CD14-positive monocyte (primary cell): ENCODE results near the gene ITPR1. TPM values are rescaled to one million over a fixed set of nuclear protein-coding genes. Genes with fewer than 3 reads are reported as not detected.
A peak's percentile ranks its signal among the peaks of the same experiment; 100 is the strongest.

Experiments used
- DNase-seq, 3 donors: peaks; one replicate each; pipeline ENCODE4 v3.0.0-alpha.2; 2011 to 2022
- H2AFZ ChIP-seq: 2 replicates; pipeline ENCODE4 v1.6.0; 2012; ENCODE audit warnings: mild to moderate bottlenecking, low read depth, low read length, inconsistent platforms; ENCODE audit not compliant: insufficient read depth, poor library complexity, severe bottlenecking
- H3K27ac ChIP-seq, 2 donors: 1 replicate in 1 of 2; 2 replicates in 1 of 2; pipeline ENCODE4 v1.5.1; 2012 to 2013; ENCODE audit warnings: low read length in 2 of 2, control low read depth in 1 of 2, inconsistent platforms in 1 of 2, low read depth in 1 of 2, mild to moderate bottlenecking in 1 of 2
- H3K27me3 ChIP-seq, 2 donors: one replicate each; pipeline versions ENCODE4 v1.6.0 to v1.6.1; 2011 to 2013; ENCODE audit warnings: low read length in 2 of 2; ENCODE audit not compliant: control insufficient read depth in 2 of 2, insufficient read depth in 2 of 2
- H3K36me3 ChIP-seq, 2 donors: replicated peaks in 1 of 2; 1 replicate in 1 of 2; 2 replicates in 1 of 2; pipeline versions ENCODE4 v1.5.1 to v1.6.1; 2012 to 2013; ENCODE audit warnings: low read length in 2 of 2, control low read depth in 1 of 2, inconsistent platforms in 1 of 2, mild to moderate bottlenecking in 1 of 2; ENCODE audit not compliant: insufficient read depth in 2 of 2, control insufficient read depth in 1 of 2
- H3K4me1 ChIP-seq, 2 donors: 1 replicate in 1 of 2; 2 replicates in 1 of 2; pipeline versions ENCODE4 v1.5.1 to v1.6.1; 2012 to 2013; ENCODE audit warnings: low read length in 2 of 2, control low read depth in 1 of 2, inconsistent platforms in 1 of 2, mild to moderate bottlenecking in 1 of 2, moderate library complexity in 1 of 2; ENCODE audit not compliant: insufficient read depth in 2 of 2, control insufficient read depth in 1 of 2
- H3K4me2 ChIP-seq: replicated peaks from 2 replicates; pipeline ENCODE3; 2012; ENCODE audit warnings: low read length, moderate library complexity, mild to moderate bottlenecking; ENCODE audit not compliant: poor library complexity, severe bottlenecking; ENCODE audit errors: extremely low read depth
- H3K4me3 ChIP-seq, 3 experiments: fragments of 200-600 bp in 1 of 3; sonication (generic) in 1 of 3; replicated peaks in 1 of 3; 1 replicate in 2 of 3; 2 replicates in 1 of 3; pipeline ENCODE4 v1.5.1; 2011 to 2013; ENCODE audit warnings: low read length in 3 of 3, mild to moderate bottlenecking in 3 of 3, control low read depth in 2 of 3, low read depth in 2 of 3, inconsistent platforms in 1 of 3, moderate library complexity in 1 of 3
- H3K79me2 ChIP-seq: 2 replicates; pipeline ENCODE4 v1.6.0; 2012; ENCODE audit warnings: mild to moderate bottlenecking, control low read depth, inconsistent platforms, low read length, moderate library complexity; ENCODE audit not compliant: insufficient read depth
- H3K9ac ChIP-seq: 2 replicates; pipeline ENCODE4 v1.6.0; 2017; ENCODE audit warnings: low read length, mild to moderate bottlenecking; ENCODE audit not compliant: insufficient read depth, poor library complexity, severe bottlenecking
- H3K9me3 ChIP-seq, 2 donors: replicated peaks in 1 of 2; 1 replicate in 1 of 2; 2 replicates in 1 of 2; pipeline versions ENCODE4 v1.5.1 to v1.6.1; 2012 to 2013; ENCODE audit warnings: low read length in 2 of 2, control low read depth in 1 of 2; ENCODE audit not compliant: control insufficient read depth in 1 of 2, insufficient read depth in 1 of 2
- H4K20me1 ChIP-seq: 2 replicates; pipeline ENCODE4 v1.6.0; 2012; ENCODE audit warnings: mild to moderate bottlenecking, low read length, control low read depth, moderate library complexity; ENCODE audit not compliant: insufficient read depth
- H3K27ac Mint-ChIP-seq, 7 donors: one replicate each; pipeline ENCODE4 v1.8.0; 2020; ENCODE audit warnings: mild to moderate bottlenecking in 7 of 7, mixed read lengths in 7 of 7, moderate library complexity in 6 of 7, inconsistent platforms in 2 of 7
- H3K27me3 Mint-ChIP-seq, 3 donors: one replicate each; pipeline ENCODE4 v1.8.0; 2021 to 2022; ENCODE audit warnings: low read depth in 3 of 3, mild to moderate bottlenecking in 3 of 3, mixed read lengths in 3 of 3, moderate library complexity in 3 of 3, inconsistent platforms in 1 of 3
- H3K36me3 Mint-ChIP-seq, 2 donors: one replicate each; pipeline ENCODE4 v1.8.0; 2020; ENCODE audit warnings: mixed read lengths in 2 of 2, inconsistent platforms in 1 of 2, mild to moderate bottlenecking in 1 of 2
- H3K4me1 Mint-ChIP-seq: one replicate; pipeline ENCODE4 v1.8.0; 2020; ENCODE audit warnings: mild to moderate bottlenecking, mixed read lengths
- H3K4me3 Mint-ChIP-seq, 2 donors: one replicate each; pipeline ENCODE4 v1.8.0; 2020; ENCODE audit warnings: mild to moderate bottlenecking in 2 of 2, mixed read lengths in 2 of 2, moderate library complexity in 1 of 2
- H3K9me3 Mint-ChIP-seq, 7 donors: one replicate each; pipeline ENCODE4 v1.8.0; 2020 to 2022; ENCODE audit warnings: mixed read lengths in 7 of 7, mild to moderate bottlenecking in 6 of 7, moderate library complexity in 6 of 7, inconsistent platforms in 2 of 7
- CTCF ChIP-seq: fragments of 200-600 bp; IDR thresholded peaks from one replicate; pipeline ENCODE4 v1.8.0; 2022; ENCODE audit warnings: antibody characterized with exemption, mild to moderate bottlenecking
- WGBS: methylation state at CpG from one replicate; pipeline ENCODE4 v1.1.5; 2013; ENCODE audit warnings: missing lambda C conversion rate; ENCODE audit not compliant: insufficient coverage; 5-methylcytosine and 5-hydroxymethylcytosine counted together
- intact Hi-C, 2 donors: fragments of 100-400 bp; cut with micrococcal nuclease; formaldehyde crosslinking; loops; one replicate each; pipeline versions ENCODE4 v1.15.0 to v1.15.1; 2023
- polyA plus RNA-seq, 3 donors: library from polyadenylated mRNA; depleted of rRNA in 1 of 3; unstranded in 2 of 3; stranded (reverse) in 1 of 3; fragments of 300-500 nt in 2 of 3; fragments of >200 nt in 1 of 3; fragmentation: Illumina TruSeq in 2 of 3; gene quantifications; 1 replicate in 2 of 3; 2 replicates in 1 of 3; pipeline ENCODE4 v1.2.3, GENCODE V29; 2012 to 2021

Gene ITPR1
- polyA plus RNA-seq, 3 donors, result 3.2 to 21.1 (median 7.1) TPM

GRCh38 chr3:4768021-4768420 is 274.9 kb downstream of the ITPR1 start:
- Histone ChIP-seq H3K9me3 (peaks cover 0 to 11% of the 10 kb centered on the region in 2 donors), H3K27ac (no peak overlapping the region), H4K20me1 (no peaks in the 10 kb centered on the region), H3K36me3 (peaks cover 46 to 94% of the 10 kb centered on the region in 2 donors), H3K4me3 (no peak overlapping the region), H3K79me2 (no peaks in the 10 kb centered on the region), H3K4me2 (no peak overlapping the region), H3K4me1 (no peaks in the 10 kb centered on the region), H3K9ac (no peak overlapping the region), H3K27me3 (no peaks in the 10 kb centered on the region), H2AFZ (no peak overlapping the region)
- intact Hi-C loops, result no loop called here
- 93% methylated on average over 4 of the region's 5 CpGs for WGBS
- Mint-ChIP-seq H3K4me3 (no peak overlapping the region), H3K27ac (no peak overlapping the region), H3K27me3 (peaks cover 0 to under 1% (median 0%) of the 10 kb centered on the region in 3 donors), H3K9me3 (peaks cover 8 to 18% (median 11%) of the 10 kb centered on the region in 7 donors), H3K4me1 (peaks cover 10% of the 10 kb centered on the region), H3K36me3 (peaks cover 71 to 86% of the 10 kb centered on the region in 2 donors)
- no peak for DNase-seq
- no peak for TF ChIP-seq CTCF

GRCh38 chr3:4768521-4768920 is 275.4 kb downstream of the ITPR1 start:
- H2AFZ ChIP-seq, result no peak overlapping the region
- no peak overlapping the region for H3K4me2 ChIP-seq
- no peaks in the 10 kb centered on the region for H4K20me1 ChIP-seq
- Mint-ChIP-seq H3K4me3 (no peak overlapping the region), H3K4me1 (peaks cover 10% of the 10 kb centered on the region), H3K36me3 (peaks cover 73 to 85% of the 10 kb centered on the region in 2 donors), H3K9me3 (peaks cover 7 to 18% (median 10%) of the 10 kb centered on the region in 7 donors), H3K27me3 (peaks cover 0 to 1% (median 0%) of the 10 kb centered on the region in 3 donors), H3K27ac (peak overlapping the region in 1 of 7 donors; percentile 73)
- TF ChIP-seq CTCF, result no peak
- peaks cover 51 to 94% of the 10 kb centered on the region in 2 donors for H3K36me3 ChIP-seq
- H3K27me3 ChIP-seq, result no peaks in the 10 kb centered on the region
- H3K4me3 ChIP-seq, result no peak overlapping the region
- H3K4me1 ChIP-seq, result no peaks in the 10 kb centered on the region
- H3K79me2 ChIP-seq, result no peaks in the 10 kb centered on the region
- WGBS, result 98% methylated on average over 11 of the region's 12 CpGs
- H3K9me3 ChIP-seq, result peaks cover 0 to 11% of the 10 kb centered on the region in 2 donors
- H3K9ac ChIP-seq, result no peak overlapping the region
- no peak for DNase-seq
- intact Hi-C loops, result no loop called here
- H3K27ac ChIP-seq, result no peak overlapping the region
